Neutrophil (primary cell): ENCODE results near the gene CCDC81.
"Not testable (repeated sequence)": the region's sequence is repeated elsewhere in the genome, so short reads cannot be mapped to it uniquely, and the experiment has no call there.

ENCODE experiments used
- H3K27ac ChIP-seq: fragments of 200-600 bp; sonication (generic); 2 replicates; pipeline ENCODE4 v1.5.1; 2016; ENCODE audit warnings: mild to moderate bottlenecking, moderate library complexity
- H3K27me3 ChIP-seq: fragments of 200-600 bp; sonication (generic); 2 replicates; pipeline ENCODE4 v1.6.0; 2016; ENCODE audit warnings: mild to moderate bottlenecking
- H3K36me3 ChIP-seq: fragments of 200-600 bp; sonication (generic); 2 replicates; pipeline ENCODE4 v1.5.1; 2017
- H3K4me1 ChIP-seq, 2 experiments: fragments of 200-600 bp in 1 of 2; sonication (generic) in 1 of 2; 1 replicate in 1 of 2; 2 replicates in 1 of 2; pipeline versions ENCODE4 v1.5.1 to v1.6.1; 2013 to 2016; ENCODE audit warnings: low read depth in 1 of 2, low read length in 1 of 2, mild to moderate bottlenecking in 1 of 2, moderate library complexity in 1 of 2; ENCODE audit not compliant: control insufficient read depth in 1 of 2, insufficient read depth in 1 of 2
- H3K4me3 ChIP-seq, 2 experiments: fragments of 200-600 bp in 1 of 2; sonication (generic) in 1 of 2; 1 replicate in 1 of 2; 2 replicates in 1 of 2; pipeline ENCODE4 v1.5.1; 2013 to 2016; ENCODE audit warnings: low read depth in 1 of 2, low read length in 1 of 2, mild to moderate bottlenecking in 1 of 2, moderate library complexity in 1 of 2
- H3K9me3 ChIP-seq: fragments of 200-600 bp; sonication (generic); 2 replicates; pipeline ENCODE4 v1.5.1; 2016
- CTCF ChIP-seq: fragments of 200-600 bp; sonication (generic); IDR thresholded peaks from 2 replicates; pipeline ENCODE4 v1.5.1; 2016; ENCODE audit warnings: antibody characterized with exemption

CCDC81 gene

GRCh38 chr11:86418106-86418505 is 43.4 kb downstream of the CCDC81 start:
- Histone ChIP-seq H3K36me3 (no peaks in the 10 kb centered on the region), H3K27me3 (no peaks in the 10 kb centered on the region), H3K4me3 (no peak overlapping the region), H3K4me1 (peaks cover 6% of the 10 kb centered on the region in 2 experiments), H3K27ac (no peak overlapping the region), H3K9me3 (no peaks in the 10 kb centered on the region)
- no peak for TF ChIP-seq CTCF

GRCh38 chr11:86418513-86418912 is 43.8 kb downstream of the CCDC81 start:
- H3K36me3 ChIP-seq: no peaks in the 10 kb centered on the region
- H3K27me3 ChIP-seq: no peaks in the 10 kb centered on the region
- no peak overlapping the region for H3K27ac ChIP-seq
- H3K4me3 ChIP-seq: no peak overlapping the region
- no peaks in the 10 kb centered on the region for H3K9me3 ChIP-seq
- peaks cover 6% of the 10 kb centered on the region in 2 experiments for H3K4me1 ChIP-seq
- TF ChIP-seq CTCF: no peak

- Histone ChIP-seq H3K9me3 (no peaks in the 10 kb centered on the region), H3K27ac (no peak overlapping the region), H3K4me3 (no peak overlapping the region), H3K27me3 (no peaks in the 10 kb centered on the region), H3K36me3 (no peaks in the 10 kb centered on the region), H3K4me1 (peaks cover 6% of the 10 kb centered on the region in 2 experiments)
- no peak for TF ChIP-seq CTCF
Observed at GRCh38 chr11:86418917-86419316, 44.2 kb downstream of the CCDC81 start.

GRCh38 chr11:86421946-86422345 is 47.3 kb downstream of the CCDC81 start:
- H3K27me3 ChIP-seq: no peaks in the 10 kb centered on the region
- no peaks in the 10 kb centered on the region for H3K36me3 ChIP-seq
- H3K4me1 ChIP-seq: peaks cover 6% of the 10 kb centered on the region in 2 experiments

GRCh38 chr11:86422371-86422770 is 47.7 kb downstream of the CCDC81 start:
- Histone ChIP-seq H3K36me3 (no peaks in the 10 kb centered on the region), H3K9me3 (no peaks in the 10 kb centered on the region), H3K4me1 (peaks cover 6% of the 10 kb centered on the region in 2 experiments), H3K4me3 (no peak overlapping the region), H3K27ac (no peak overlapping the region), H3K27me3 (no peaks in the 10 kb centered on the region)
- no peak for TF ChIP-seq CTCF

More at GRCh38 chr11:86421946-86422345, 47.3 kb downstream of the CCDC81 start:
- no peak overlapping the region for H3K27ac ChIP-seq
- no peak for TF ChIP-seq CTCF
- H3K4me3 ChIP-seq: no peak overlapping the region
- H3K9me3 ChIP-seq: no peaks in the 10 kb centered on the region

- H3K4me1 ChIP-seq, H3K4me3 ChIP-seq, H3K27ac ChIP-seq, H3K9me3 ChIP-seq, H3K36me3 ChIP-seq, H3K27me3 ChIP-seq: not testable (repeated sequence)
Observed at GRCh38 chr11:86423488-86423887, 48.8 kb downstream of the CCDC81 start.
